NCI-H446 (cell line): ENCODE measurements around the gene RAPGEF2.
"Not testable (repeated sequence)": the region's sequence is repeated elsewhere in the genome, so short reads cannot be mapped to it uniquely, and the experiment has no call there.

Experiments
- DNase-seq, 2 experiments: peaks; one replicate each; lab custom pipeline; 2025; lab: John Stamatoyannopoulos, UW

The RAPGEF2 gene

DNA sequence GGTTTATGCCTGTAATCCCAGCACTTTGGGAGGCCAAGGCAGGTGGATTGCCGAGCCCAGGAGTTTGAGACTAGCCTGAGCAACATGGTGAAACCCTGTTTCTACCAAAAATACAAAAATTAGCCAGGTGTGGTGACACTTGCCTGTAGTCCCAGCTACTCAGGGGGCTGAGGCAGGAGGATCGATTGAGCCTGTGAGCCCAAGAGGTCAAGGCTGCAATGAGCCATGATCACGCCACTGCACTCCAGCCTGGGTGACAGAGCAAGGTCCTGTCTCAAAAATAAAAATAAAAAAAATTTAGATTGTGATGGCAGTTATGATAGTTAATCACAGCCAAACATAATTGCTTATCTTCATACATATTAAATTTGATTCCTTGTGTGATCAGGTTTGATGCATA, 58.6 kb downstream of the RAPGEF2 start:
- not testable (repeated sequence) for DNase-seq

DNA sequence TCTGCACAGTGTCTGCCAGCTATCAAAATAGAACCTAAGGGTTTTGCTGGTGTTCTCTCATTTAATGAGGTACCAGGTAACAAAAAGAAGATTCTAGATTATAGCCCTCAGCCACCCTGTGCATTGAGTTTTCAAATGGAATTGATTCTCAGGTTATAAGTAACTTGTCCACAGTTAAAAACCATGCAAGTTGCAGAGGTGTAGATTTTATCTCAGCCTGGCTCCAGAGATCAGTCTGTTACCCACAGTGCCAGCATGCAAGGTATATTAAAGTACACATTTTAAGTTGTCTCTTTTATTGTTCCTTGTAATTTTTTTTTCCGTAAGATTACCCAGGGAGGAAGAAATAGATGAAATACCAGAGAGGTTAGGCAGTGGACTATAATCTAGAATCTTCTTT, 59.7 kb downstream of the RAPGEF2 start:
- no peak for DNase-seq

DNA sequence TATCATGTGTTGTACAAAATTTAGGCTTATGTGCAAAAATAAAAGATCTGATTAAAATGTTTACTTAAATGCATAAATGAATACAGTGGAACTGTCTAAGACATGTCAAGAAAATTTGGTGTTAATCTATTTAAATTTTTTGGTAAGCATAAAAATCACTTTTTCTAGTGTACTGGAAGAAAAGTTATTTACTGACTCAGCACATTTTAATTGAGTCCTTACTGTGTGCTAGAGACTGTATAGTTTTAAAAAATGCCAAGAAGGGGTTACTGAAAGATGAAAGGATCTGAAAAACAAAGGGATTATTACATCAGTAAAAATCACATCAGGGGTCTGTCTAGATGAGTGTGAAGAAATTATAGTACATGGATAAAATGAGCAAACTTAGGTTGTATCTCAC, 60.6 kb downstream of the RAPGEF2 start:
- DNase-seq: no peak

DNA sequence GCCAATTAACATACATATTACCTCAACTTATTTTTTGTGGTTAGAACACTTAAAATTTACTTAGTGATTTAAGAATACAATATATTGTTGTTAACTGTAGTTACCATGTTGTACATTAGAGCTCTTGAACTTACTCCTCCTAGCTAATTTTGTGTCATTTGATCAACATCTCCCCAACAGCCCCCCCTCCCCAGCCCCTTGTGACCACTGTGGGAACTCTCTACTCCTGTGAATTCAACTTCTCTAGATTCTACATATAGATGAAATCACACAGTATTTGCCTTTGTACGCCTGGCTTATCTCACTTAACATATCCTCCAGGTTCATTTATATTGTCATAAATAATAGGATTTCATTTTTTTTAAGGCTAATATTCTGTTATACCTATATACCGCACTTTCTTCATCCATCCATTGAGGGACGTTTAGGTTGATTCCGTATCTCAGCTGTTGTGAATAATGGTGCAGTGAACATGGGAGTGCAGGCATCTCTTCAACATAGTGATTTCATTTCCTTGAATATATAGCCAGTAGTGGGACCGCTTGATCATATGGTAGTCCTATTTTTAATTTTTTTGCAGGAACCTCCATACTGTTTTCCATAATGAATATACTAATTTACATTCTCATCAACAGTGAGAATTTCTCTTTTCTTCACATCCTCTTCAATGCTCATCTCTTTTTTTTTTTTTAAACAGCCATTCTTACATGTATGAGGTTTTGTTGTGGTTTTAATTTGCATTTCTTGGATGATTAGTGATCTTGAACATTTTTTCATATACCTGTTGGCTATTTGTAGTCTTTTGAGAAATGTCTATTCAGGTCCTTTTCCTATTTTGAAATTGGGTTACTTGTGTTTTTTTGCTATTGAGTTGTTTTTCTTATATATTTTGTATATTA, 66.8 kb downstream of the RAPGEF2 start:
- no peak for DNase-seq

DNA sequence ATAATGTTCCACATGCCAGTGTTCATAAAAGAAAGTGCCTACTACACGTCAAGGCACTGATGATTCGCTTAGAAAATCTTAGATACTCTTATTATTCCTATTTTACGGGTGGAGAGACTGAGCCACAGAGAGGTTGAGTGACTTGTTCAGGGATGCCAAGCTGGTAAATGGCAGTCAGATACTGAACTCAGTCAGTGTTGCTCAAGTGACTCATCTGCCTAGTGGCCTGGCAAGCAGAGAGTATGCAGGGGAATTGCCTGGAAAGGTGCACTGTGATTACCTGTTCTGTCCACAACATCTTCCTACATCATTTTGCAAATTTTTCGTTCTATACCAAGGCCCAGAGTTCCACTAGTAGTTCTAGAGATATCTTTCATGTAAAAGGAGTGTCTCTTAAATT, 68.4 kb downstream of the RAPGEF2 start:
- no peak for DNase-seq

DNA sequence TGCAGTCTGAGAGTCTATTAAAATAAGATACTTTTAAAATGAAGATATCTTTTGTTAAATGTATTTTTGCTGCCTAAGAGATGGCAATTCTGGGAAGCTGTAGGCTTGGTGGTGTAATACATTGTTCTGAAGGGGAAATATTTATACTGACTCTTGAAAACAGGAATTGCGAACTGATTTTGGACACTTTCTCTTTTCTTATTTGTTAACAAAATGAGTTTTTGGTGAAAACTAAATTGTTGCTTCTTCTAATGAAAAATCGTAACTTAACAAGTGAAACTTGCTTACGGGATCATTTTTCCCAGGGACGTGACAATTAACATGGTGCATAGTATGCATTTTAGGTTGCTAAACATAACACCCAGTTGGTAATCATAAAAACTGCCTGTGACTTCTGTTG, 71.0 kb downstream of the RAPGEF2 start:
- no peak for DNase-seq

DNA sequence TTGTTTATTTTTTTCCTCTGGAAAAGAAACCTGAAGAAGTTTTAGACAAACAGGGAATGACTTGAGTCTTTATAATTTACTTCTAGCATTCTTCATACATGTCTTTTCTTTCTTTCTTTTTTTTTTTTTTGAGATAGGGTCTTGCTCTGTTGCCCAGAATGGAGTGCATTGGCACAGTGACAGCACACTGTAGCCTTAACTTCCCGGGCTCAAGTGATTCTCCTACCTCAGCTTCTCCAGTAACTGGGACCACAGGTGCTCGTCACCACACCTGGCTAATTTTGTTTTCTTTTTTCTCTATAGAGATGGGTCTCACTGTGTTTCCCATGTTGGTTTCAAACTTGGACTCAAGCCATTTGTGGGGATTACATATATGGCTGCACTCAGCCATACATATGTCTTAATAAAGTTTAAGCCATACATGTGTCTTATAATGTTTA, 71.8 kb downstream of the RAPGEF2 start:
- no peak for DNase-seq

DNA sequence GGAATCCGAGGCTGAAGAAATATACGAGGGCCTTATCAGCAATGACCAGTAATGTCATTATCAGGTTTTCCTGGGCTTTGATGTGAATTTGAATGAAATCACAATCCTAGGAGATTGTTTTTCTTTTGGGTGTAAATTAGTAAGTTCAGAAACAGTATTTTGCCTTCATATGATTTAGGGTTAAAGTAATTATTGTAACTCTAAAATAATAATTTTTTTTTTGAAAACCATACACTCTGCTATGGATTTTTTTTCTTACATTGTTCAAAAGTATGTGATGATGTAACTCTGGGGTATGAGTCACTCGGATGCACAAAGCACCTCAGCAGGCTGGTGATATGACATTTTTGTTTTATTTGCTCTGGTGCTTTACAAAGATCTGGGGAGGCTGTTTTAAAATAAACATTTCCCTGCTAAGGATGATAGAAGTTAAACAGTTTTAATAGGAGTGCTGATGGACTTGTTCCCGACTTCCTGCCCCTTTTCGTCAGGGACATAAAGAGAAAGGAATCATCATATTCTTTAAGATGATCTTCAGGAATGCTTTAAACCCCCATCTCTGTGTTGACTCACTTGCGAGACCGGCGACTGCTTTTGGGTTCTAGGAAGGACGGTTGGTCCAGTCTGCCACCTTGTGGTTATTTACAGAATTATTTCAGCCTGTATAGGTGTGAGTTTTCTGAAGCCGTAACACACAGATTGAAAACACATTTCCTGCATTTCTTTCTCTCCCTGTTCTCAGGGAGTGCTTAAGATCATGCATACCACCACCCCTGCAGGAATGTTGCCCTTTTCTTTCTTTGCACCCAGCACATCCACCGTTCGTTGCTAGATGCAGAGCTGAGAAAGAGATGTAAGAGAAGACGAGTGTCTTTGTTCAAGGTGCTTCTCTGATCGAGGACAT, 72.5 kb downstream of the RAPGEF2 start:
- peak; percentile 80 to 87 for DNase-seq

DNA sequence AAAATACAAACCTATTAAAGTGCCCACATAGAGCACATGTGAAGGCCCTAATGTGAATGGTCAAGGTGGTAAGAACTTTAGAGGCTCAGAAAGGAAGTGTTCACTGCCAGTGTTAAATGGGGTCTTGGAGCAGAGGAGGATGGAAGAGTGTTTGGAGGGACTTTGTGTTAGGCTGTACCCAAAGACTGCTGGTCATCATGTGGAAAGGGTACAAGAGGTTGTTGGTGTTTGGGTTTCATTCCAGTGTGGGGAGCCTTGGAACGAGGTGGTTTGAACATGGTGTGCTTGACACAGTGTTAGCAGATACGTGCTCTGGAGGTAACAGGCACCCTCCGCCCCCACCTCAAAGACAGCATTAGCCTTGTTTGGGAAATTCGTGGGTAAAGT, 73.1 kb downstream of the RAPGEF2 start:
- no peak for DNase-seq

DNA sequence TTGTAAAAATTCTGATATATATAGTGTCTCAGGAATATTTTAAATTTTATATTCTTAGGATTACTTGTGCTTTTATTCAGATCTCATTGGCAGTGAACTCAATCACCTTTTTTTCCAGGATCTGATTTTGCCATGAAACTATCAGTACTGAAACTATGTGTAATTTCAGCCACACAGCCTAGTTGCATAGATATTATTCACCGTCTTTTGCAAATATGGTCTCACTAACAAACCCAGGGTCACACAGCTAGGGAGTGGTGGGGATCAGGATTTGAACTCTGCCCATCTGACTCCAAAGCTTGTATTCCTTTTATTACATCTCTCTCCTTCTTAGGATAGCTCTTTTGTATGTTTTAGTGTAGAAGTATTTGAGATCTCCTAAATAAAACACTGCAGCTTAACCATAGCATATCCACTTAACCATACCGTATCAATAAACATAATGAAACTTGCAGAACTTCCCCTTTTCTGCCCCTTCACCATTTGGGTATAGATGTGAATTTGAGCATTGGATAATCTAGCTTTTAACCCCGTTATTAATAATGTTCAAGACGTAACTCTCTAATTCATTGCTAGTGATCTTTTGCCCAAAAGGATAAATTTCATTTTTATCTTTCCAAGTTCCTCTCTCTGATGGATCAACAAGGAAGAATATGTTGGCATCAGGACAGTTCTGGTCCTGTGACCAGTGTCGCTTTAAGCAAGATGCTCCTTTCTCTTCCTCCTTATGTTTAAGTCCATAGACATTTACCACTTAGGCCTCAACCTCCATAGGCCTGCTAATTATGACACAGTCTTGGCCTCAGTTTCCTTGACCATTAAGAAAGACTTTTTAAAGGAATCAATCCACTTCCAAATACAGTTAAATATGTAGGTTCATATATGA, 74.6 kb downstream of the RAPGEF2 start:
- no peak for DNase-seq

DNA sequence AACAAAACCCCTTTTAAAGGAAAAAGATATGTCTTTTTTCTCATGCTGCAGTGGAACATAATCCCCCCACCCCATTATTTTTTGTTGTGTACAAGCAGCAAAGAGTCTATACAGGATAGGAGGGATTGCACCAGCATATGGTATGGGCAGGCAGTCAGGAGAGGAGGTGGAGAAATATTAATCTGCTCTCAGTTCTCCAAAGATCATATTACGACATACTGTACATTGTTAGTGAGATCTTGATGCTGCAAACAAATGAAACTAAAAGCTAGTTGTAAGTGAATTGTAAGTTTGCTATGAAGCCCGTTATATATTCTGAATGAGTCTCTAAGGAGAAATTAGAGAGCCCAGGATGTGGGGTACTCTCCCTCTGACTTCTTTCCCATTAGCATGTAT, 75.3 kb downstream of the RAPGEF2 start:
- peak in 1 of 2 experiments; percentile 30 for DNase-seq

DNA sequence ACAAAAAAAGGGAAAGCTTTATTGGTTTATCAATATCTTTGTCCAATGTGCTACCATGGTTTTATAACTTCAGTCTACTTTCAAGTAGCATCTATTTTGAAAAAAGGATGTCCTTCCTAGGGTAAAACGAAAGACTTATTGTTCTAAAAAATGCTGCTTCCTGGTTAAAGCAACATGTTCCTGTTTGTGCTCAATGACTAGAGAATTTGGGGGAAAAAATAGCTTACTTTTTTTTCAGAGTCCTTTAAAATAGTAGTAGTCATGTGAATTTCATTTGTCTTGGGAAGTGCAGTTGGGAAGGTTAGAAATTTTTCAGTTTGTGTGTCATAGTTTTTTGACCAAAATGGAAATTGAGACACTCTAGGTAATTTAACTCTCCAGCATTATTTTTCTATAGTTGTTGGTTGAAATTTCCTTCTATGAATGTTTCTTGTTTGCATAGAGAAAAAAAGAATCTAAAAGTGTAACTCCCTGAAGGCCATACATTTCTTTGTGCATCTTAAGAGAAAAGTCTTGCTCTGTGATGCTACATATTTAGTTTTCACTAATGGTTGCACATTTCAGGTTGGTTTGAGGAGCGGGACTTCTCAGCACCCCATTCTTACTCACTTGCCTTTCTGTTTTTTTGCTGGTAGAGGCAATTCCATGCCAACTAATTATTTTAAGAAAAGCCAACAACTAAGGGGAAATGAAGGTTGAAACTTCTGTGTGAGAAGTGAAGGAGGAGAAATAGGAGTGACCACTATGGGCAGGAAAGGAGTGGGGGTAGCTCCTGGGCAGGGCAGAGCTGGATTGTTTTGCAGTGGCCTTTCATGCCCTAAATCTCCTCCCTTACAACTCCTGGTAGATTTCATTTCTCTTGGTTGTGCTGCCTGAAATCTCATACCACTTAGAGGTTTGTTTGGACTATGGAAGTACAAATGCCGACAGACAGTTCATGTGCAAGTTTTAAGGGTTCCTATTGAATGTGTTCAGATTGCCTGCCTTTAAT, 76.4 kb downstream of the RAPGEF2 start:
- no peak for DNase-seq

DNA sequence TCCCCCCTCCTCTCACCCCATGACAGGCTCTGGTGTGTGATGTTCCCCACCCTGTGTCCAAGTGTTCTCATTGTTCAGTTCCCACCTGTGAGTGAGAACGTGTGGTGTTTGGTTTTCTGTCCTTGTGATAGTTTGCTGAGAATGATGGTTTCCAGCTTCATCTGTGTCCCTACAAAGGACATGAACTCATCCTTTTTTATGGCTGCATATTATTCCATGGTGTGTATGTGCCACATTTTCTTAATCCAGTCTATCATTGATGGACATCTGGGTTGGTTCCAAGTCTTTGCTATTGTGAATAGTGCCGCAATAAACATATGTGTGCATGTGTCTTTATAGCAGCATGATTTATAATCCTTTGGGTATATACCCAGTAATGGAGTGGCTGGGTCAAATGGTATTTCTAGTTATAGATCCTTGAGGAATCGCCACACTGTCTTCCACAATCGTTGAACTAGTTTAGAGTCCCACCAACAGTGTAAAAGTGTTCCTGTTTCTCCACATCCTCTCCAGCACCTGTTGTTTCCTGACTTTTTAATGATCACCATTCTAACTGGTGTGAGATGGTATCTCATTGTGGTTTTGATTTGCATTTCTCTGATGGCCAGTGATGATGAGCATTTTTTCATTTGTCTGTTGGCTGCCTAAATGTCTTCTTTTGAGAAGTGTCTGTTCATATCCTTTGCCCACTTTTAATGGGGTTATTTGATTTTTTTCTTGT, 81.2 kb downstream of the RAPGEF2 start:
- DNase-seq: not testable (repeated sequence)

DNA sequence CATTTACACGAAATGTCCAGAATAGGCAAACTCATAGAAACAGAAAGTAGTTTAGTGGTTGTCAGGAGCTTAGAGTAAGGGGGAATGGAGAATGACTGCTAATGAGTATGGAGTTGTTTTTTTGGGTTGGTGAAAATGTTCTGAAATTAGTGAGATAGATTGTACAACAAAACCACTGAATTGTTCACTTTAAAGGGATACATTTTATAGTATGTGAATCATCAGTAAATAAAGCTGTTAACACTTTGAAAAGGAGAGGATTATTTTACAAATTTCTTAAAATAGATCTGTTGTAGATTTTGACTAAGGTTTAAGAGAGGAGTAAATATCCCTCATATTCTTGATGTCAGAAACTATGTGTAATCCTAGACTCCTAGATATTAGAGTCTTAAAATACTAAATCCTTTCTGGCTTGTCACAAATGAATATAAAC, 82.7 kb downstream of the RAPGEF2 start:
- DNase-seq: no peak

DNA sequence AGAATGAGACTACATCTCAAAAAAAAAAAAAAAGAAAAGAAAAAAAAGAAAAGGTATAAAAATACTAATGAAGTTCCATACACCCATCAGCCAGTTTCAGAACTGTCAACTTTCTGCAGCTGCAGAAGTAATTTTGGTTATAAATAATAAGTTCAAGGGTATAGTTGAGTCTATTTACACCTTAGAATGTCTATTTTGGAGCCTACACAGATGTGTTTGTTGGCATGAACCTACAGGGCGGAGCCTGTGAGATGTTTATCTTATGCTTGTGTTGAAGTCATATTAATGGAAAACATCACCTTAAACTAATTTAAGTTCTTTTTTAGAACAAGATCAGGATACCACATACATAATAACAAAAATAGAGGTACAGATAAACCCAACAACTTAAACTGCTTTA, 85.8 kb downstream of the RAPGEF2 start:
- DNase-seq: no peak

DNA sequence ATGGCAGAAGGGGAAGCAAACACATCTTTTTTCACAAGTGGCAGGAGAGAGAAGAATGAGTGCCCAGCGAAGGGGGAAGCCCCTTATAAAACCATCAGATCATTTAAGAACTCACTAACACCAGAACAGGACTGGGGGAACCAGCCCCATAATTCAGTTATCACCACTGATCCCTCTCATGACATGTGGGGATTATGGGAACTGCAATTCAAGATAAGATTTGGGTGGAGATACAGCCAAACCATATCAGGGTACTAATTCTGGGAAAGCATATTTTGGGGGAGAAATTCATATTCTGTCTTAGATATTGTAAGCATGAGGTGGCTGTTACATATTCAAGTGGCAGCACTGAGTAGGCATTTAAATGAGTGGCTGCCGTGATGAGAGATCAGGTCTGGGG, 87.8 kb downstream of the RAPGEF2 start:
- DNase-seq: no peak

DNA sequence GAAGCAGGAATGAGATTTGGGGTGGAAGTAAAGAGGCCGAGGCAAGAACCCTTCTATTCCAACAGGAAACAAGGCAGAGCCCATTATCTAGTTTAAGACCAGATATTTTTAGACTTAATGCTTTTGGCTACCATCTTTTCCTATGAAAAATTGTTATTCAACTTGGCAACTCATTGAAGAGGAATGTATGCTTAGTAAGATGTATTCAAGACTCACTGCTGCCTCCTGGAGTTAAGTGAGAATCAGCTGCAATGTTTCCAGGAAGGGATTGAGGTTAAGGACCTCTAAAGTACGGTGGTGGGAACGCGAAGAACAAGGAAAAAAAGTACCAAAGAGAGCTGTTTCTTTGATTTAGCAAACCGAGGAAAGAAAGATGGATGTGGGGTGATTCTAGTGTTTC, 89.1 kb downstream of the RAPGEF2 start:
- peak in 1 of 2 experiments; percentile 40 for DNase-seq

DNA sequence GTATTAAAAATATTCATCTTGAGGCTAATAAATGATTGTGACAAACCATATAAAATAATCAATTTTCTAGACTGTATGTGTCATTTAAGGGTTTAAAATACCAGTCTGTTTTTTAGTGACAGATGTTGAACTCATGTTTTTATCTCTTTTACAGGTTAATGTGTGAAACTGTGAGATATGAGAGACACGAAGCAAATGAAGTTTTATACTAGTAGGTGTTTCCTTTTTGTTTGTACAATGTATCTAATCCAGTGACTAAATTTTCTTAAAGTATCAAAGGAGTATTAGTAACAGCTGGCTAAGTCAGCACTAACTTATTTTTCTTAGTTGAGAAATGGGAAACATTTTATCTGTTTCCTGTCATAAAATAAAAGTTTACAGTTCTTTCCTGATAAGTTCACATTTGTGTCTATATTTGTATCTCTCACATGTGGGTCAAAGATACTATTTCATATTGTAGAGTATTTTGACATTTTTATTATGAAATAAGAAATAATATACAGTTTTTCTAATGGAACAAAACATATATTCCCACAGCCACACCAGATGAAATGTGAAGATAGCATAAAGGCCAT, 90.3 kb downstream of the RAPGEF2 start:
- DNase-seq: no peak

DNA sequence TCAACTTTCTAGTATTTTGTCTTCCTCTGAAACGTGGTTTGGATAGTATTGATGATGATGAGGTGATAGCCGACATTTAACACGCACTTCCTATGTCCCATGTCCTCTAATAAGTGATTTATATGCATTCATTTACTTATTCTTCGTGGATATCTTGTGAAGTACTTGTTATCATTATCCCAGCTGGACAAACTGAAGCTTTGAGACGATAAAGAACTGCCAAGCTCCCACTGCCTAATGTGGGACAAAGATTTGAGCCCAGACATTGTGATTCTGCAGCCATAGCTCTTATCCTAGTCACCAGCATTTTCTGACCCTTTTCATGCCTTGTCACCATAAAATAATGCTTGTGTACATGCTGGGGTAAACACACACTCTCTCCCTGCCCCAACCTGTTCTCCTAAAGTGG, 92.5 kb downstream of the RAPGEF2 start:
- DNase-seq: no peak
